GM18868 (cell line): ENCODE results near the gene ANKRD44.

Experiments
- ATAC-seq: cut with Tn5 transposase; IDR thresholded peaks from one replicate; pipeline ENCODE4 v1.9.1; 2021; ENCODE audit warnings: mild to moderate bottlenecking, moderate library complexity; ENCODE audit not compliant: unreplicated experiment

The ANKRD44 gene

GRCh38 chr2:197210430-197210829 is 100.2 kb downstream of the ANKRD44 start:
- no peak for ATAC-seq

GRCh38 chr2:197209742-197210408 is 100.7 kb downstream of the ANKRD44 start:
- ATAC-seq: peak; percentile 46

GRCh38 chr2:197209246-197209645 is 101.3 kb downstream of the ANKRD44 start:
- ATAC-seq: no peak

- ATAC-seq: no peak
Observed at GRCh38 chr2:197208841-197209240, 101.7 kb downstream of the ANKRD44 start.

GRCh38 chr2:197208024-197208423 is 102.6 kb downstream of the ANKRD44 start:
- ATAC-seq: no peak

GRCh38 chr2:197207598-197207997 is 103.0 kb downstream of the ANKRD44 start:
- ATAC-seq: no peak

- no peak for ATAC-seq
Observed at GRCh38 chr2:197207106-197207505, 103.5 kb downstream of the ANKRD44 start.

GRCh38 chr2:197205585-197206215 is 104.9 kb downstream of the ANKRD44 start:
- peak; percentile 63 for ATAC-seq

GRCh38 chr2:197204519-197205250 is 105.9 kb downstream of the ANKRD44 start:
- ATAC-seq: no peak

GRCh38 chr2:197201874-197202273 is 108.7 kb downstream of the ANKRD44 start:
- no peak for ATAC-seq

GRCh38 chr2:197200762-197201058 is 109.9 kb downstream of the ANKRD44 start:
- ATAC-seq: no peak

- no peak for ATAC-seq
Observed at GRCh38 chr2:197200051-197200761, 110.4 kb downstream of the ANKRD44 start.

GRCh38 chr2:197198890-197199289 is 111.7 kb downstream of the ANKRD44 start:
- ATAC-seq: peak; percentile 99

- no peak for ATAC-seq
Observed at GRCh38 chr2:197197895-197198311, 112.7 kb downstream of the ANKRD44 start.

GRCh38 chr2:197196541-197197180 is 113.9 kb downstream of the ANKRD44 start:
- ATAC-seq: no peak

- no peak for ATAC-seq
Observed at GRCh38 chr2:197195518-197195917, 115.1 kb downstream of the ANKRD44 start.

GRCh38 chr2:197191940-197192322 is 118.6 kb downstream of the ANKRD44 start:
- ATAC-seq: peak; percentile 83

- peak; percentile 56 for ATAC-seq
Observed at GRCh38 chr2:197191177-197191939, 119.2 kb downstream of the ANKRD44 start.

GRCh38 chr2:197190100-197190432 is 120.5 kb downstream of the ANKRD44 start:
- ATAC-seq: no peak

- ATAC-seq: no peak
Observed at GRCh38 chr2:197189426-197190099, 121.0 kb downstream of the ANKRD44 start.
